MCF 10A (cell line): ENCODE results near the gene KCNIP1. TPM values are rescaled to one million over a fixed set of nuclear protein-coding genes. Genes with fewer than 3 reads are reported as not detected.

ENCODE experiments used
- BruUV-seq: library from RNA; stranded (reverse); fragments of 400-500 nt; replicated peaks from 2 replicates; lab custom pipeline; 2021; lab: Mats Ljungman, UMichigan
- CTCF ChIA-PET: fragments of 300-600 bp; sonication (Branson Sonifier 250); formaldehyde crosslinking; extraction: SDS; loops from one replicate; lab custom pipeline; 2021; ENCODE audit warnings: antibody characterized with exemption, inconsistent platforms; lab: Yijun Ruan, JAX
- POLR2A ChIA-PET: fragments of 300-600, 350-650 bp; sonication (Branson Sonifier 250); formaldehyde crosslinking; extraction: SDS; loops from one replicate; lab custom pipeline; 2020; ENCODE audit warnings: antibody characterized with exemption, inconsistent platforms; lab: Yijun Ruan, JAX
- DNase-seq: peaks from one replicate; pipeline ENCODE4 v3.0.0-alpha.2; 2018; ENCODE audit not compliant: unreplicated experiment
- H3K27ac Mint-ChIP-seq: one replicate; pipeline ENCODE4 v1.8.0; 2022; ENCODE audit warnings: mild to moderate bottlenecking, low read depth, mixed read lengths; ENCODE audit not compliant: unreplicated experiment
- H3K27me3 Mint-ChIP-seq: one replicate; pipeline ENCODE4 v1.8.0; 2022; ENCODE audit warnings: mixed read lengths; ENCODE audit not compliant: insufficient read depth, unreplicated experiment
- H3K36me3 Mint-ChIP-seq: one replicate; pipeline ENCODE4 v1.8.0; 2022; ENCODE audit warnings: mild to moderate bottlenecking, moderate library complexity, mixed read lengths; ENCODE audit not compliant: insufficient read depth, unreplicated experiment
- H3K4me1 Mint-ChIP-seq: one replicate; pipeline ENCODE4 v1.8.0; 2022; ENCODE audit warnings: mixed read lengths; ENCODE audit not compliant: insufficient read depth, unreplicated experiment
- H3K4me3 Mint-ChIP-seq: one replicate; pipeline ENCODE4 v1.8.0; 2022; ENCODE audit warnings: mild to moderate bottlenecking, moderate library complexity, mixed read lengths; ENCODE audit not compliant: unreplicated experiment
- H3K9me3 Mint-ChIP-seq: one replicate; pipeline ENCODE4 v1.8.0; 2022; ENCODE audit warnings: mixed read lengths; ENCODE audit not compliant: unreplicated experiment
- intact Hi-C: fragments of 100-400 bp; cut with micrococcal nuclease; formaldehyde crosslinking; loops from 2 replicates; pipeline ENCODE4 v1.14.1; 2022
- total RNA-seq: library from RNA; stranded (reverse); gene quantifications from 2 replicates; pipeline ENCODE4 v1.2.3, GENCODE V29; 2022
- TF ChIP-seq, protein P1 (sequence below): fragments of 200-600 bp; IDR thresholded peaks from one replicate; pipeline ENCODE4 v1.8.0; 2022; ENCODE audit warnings: antibody characterized with exemption, mild to moderate bottlenecking; ENCODE audit not compliant: unreplicated experiment

Gene KCNIP1
- total RNA-seq, 1 experiment from 2014 or later: not detected

- Mint-ChIP-seq H3K4me3 (no peak overlapping the region), H3K36me3 (no peaks in the 10 kb centered on the region), H3K4me1 (peaks cover 11% of the 10 kb centered on the region), H3K9me3 (peaks cover 7% of the 10 kb centered on the region), H3K27ac (no peak overlapping the region), H3K27me3 (peaks cover 29% of the 10 kb centered on the region)
- POLR2A ChIA-PET: no interaction called here
- intact Hi-C loops: no loop called here
- CTCF ChIA-PET: interaction anchor here (1.2 to 1.4 kb wide), 2 partner anchors 21 to 60 kb away, joined by 4 to 5 read pairs; no protein-coding TSS in a partner anchor
- BruUV-seq: no TSS peak
- TF ChIP-seq, protein P1, sequence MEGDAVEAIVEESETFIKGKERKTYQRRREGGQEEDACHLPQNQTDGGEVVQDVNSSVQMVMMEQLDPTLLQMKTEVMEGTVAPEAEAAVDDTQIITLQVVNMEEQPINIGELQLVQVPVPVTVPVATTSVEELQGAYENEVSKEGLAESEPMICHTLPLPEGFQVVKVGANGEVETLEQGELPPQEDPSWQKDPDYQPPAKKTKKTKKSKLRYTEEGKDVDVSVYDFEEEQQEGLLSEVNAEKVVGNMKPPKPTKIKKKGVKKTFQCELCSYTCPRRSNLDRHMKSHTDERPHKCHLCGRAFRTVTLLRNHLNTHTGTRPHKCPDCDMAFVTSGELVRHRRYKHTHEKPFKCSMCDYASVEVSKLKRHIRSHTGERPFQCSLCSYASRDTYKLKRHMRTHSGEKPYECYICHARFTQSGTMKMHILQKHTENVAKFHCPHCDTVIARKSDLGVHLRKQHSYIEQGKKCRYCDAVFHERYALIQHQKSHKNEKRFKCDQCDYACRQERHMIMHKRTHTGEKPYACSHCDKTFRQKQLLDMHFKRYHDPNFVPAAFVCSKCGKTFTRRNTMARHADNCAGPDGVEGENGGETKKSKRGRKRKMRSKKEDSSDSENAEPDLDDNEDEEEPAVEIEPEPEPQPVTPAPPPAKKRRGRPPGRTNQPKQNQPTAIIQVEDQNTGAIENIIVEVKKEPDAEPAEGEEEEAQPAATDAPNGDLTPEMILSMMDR: no peak
- no peak for DNase-seq
Measured at GRCh38 chr5:170494041-170494440, 9.8 kb upstream of the KCNIP1 start.

DNA sequence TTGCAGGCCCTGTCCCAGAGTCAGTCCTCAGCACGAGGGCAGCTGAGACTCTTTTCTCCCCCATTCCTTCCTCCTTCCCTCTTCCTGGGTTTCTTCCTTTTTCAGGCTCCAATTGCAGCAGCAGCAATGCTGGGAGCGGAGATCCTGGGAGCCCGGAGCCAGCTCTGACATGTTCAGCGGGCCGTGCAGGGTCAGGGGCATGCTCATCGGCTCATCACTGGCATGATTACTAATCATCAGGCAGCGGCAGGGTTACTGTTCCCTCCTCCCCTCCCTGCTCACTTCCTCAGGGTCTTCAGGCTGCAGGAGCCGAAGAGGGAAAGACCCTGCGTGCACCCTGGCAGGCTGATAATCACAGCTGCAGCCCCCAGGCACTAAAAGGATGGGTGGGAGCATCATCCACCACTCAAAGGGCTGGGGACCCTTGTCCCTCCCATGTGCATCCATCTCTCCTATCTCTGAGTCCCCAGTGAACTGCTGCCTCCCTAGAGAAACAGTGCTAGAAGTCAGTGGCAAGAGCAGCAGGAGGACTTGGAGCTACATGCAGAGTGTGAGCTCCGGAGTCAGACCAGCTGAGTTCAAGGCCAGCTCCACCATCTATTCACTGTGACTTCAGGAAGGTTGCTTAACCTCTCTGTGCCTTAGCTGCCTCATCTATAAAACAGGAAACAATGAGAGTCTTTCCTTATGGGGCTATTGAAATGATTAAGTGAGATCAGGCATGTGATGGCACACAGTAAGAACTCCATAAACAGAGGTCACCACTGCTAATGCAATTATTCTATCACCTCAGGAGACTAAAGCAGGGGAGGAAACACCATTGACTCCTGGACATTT is 7.8 kb upstream of the KCNIP1 start:
- Mint-ChIP-seq H3K9me3 (peaks cover 1% of the 10 kb centered on the region), H3K27ac (no peak overlapping the region), H3K4me3 (no peak overlapping the region), H3K36me3 (no peaks in the 10 kb centered on the region), H3K4me1 (peaks cover 17% of the 10 kb centered on the region), H3K27me3 (peaks cover 29% of the 10 kb centered on the region)
- BruUV-seq: no TSS peak
- TF ChIP-seq, protein P1: no peak
- ChIA-PET CTCF (interaction anchor here (0.6 kb wide), 2 partner anchors 67 to 117 kb away, joined by 3 to 4 read pairs; no protein-coding TSS in a partner anchor), POLR2A (no interaction called here)
- no peak for DNase-seq
- intact Hi-C loops: no loop called here

- Mint-ChIP-seq H3K27ac (no peak overlapping the region), H3K27me3 (peaks cover 29% of the 10 kb centered on the region), H3K4me1 (peaks cover 11% of the 10 kb centered on the region), H3K9me3 (no peaks in the 10 kb centered on the region), H3K36me3 (no peaks in the 10 kb centered on the region), H3K4me3 (no peak overlapping the region)
- ChIA-PET CTCF (interaction anchor here (0.6 kb wide), 1 partner anchor 67 kb away, joined by 4 read pairs; no protein-coding TSS in a partner anchor), POLR2A (no interaction called here)
- TF ChIP-seq, protein P1: no peak
- no TSS peak for BruUV-seq
- intact Hi-C loops: no loop called here
- DNase-seq: no peak
Measured at GRCh38 chr5:170496662-170497028, 7.2 kb upstream of the KCNIP1 start.

- peaks cover 29% of the 10 kb centered on the region for H3K27me3 Mint-ChIP-seq
- ChIA-PET POLR2A (no interaction called here), CTCF (no interaction called here)
Measured at GRCh38 chr5:170497311-170498038, 6.3 kb upstream of the KCNIP1 start.

More at GRCh38 chr5:170497311-170498038, 6.3 kb upstream of the KCNIP1 start:
- H3K4me3 Mint-ChIP-seq: no peak overlapping the region
- intact Hi-C loops: no loop called here
- TF ChIP-seq, protein P1: no peak
- no peaks in the 10 kb centered on the region for H3K9me3 Mint-ChIP-seq
- BruUV-seq: no TSS peak
- peaks cover 6% of the 10 kb centered on the region for H3K4me1 Mint-ChIP-seq
- H3K27ac Mint-ChIP-seq: no peak overlapping the region
- DNase-seq: no peak
- H3K36me3 Mint-ChIP-seq: no peaks in the 10 kb centered on the region
